Measurements from ENCODE around the gene SLC23A1.

DNA sequence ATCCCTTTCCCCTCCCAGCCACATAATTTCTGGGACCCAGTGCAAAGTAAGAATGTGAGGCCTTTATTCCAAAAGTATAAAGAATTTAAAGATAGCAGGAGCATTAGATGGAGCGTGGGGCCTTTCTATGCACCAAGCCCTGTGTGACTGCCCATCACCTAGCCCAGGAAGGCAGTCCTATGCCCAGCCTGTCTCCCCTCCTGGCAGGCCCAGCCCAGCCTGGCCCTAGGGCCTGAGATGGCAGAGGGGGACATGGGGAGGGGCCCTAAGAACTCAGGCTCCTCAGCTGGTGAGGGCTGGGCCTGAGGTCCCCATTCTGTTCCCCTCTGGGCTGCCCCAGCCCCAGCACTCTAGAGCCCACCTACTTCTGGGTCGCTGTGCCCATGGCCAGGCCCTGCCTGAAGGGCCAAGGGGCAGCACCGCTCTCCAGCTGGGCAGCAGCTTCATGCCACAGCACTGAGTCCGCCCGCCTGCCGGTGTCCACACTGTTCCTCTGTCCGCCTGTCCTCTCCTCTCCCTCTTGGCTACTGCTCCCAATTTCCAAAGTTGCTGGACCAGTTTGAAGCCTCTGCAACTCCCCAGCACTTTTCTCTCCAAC lies 995 bp upstream of the SLC23A1 start:
- TF ChIP-seq CTCF (IDR thresholded peaks at IDR 0.05) (no peak), POLR2AphosphoS5 (IDR thresholded peaks at IDR 0.05; ENCODE audit: low read depth, low read length) (no peak), REST (IDR thresholded peaks at IDR 0.05; ENCODE audit: insufficient read depth in 1 of 2, low read depth in 2 of 2, low read length in 1 of 2) (no peak), SIN3A (IDR thresholded peaks at IDR 0.05; ENCODE audit: borderline replicate concordance, insufficient read depth, low read depth, low read length) (no peak)

Data from Panc1 (cell line).